GM18520 (cell line): ENCODE measurements around the gene DCAKD.

Source experiments
- ATAC-seq: cut with Tn5 transposase; IDR thresholded peaks from one replicate; pipeline ENCODE4 v1.9.1; 2021; ENCODE audit not compliant: unreplicated experiment

The DCAKD gene

GRCh38 chr17:45031231-45032173 is 19.9 kb downstream of the DCAKD start:
- no peak for ATAC-seq

DNA sequence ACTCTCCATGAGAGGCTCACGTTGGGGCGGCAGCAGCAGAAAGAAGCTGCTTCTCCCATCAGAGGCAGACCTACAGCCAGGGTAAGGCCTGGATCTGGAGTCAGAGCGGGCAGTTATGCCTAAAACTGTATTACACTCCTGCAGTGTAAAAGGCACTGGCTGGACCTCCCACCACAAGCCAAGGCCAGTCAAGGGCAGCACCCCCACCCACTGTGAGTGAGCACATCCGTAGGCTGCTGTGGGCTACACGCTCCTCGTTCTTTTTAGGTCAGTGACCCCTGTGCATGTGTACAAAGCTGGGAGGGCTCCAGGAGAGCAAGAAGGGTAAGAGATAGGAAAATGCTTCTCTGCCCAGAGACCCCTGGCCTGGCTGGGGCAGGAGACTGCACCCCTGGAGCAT is 20.7 kb downstream of the DCAKD start:
- no peak for ATAC-seq

DNA sequence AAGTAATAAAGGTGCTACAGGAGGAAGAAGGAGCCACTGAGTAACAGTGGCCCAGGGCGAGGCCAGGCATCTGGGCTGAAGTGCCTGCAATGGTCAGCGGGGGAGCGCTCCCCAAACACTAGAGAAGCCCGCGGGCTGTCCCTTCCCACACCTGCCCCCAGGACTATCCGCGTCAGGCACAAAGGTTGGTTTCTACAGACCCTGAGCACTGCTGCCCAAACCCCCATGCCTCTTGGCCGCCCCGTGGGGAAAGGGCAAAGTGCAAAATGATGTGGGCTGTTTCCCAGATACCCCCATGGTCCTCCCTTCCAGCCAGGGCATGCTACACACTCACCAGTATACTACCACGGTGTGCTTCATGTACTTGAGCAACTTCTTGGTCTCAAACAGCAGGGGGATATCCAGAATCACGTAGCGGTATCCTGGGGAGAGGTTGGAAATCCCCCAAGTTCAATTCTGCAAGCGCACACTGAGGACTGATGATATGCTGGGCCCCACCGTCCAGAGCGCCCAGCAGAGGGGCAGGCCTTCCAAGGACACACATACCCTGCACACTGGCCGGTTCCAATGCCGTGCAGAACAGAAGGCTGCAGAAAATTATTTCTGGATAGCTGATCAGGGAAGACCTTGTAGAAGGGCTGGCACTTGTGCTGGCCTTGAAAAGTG is 21.5 kb downstream of the DCAKD start:
- no peak for ATAC-seq

DNA sequence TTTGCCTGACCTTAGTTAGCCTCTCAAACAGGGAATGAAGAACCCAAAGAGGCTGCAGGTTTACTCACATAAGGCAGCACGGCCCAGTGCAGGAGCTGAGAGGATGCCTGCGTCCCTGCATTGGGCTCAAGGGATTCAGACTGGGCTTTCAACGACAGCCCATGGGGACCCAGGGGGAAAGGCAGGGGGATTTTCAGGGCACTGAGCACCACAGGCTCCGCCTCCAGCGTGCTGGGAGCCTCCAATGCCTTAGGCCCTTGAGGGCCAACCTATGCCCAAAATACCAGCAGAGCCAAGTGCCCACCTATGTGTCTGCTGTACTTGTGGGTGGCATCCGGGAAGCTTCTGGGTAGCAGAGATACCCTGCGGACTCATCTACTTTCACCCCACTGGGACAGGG is 22.3 kb downstream of the DCAKD start:
- ATAC-seq = no peak

GRCh38 chr17:45022655-45023339 is 28.6 kb downstream of the DCAKD start:
- no peak for ATAC-seq

DNA sequence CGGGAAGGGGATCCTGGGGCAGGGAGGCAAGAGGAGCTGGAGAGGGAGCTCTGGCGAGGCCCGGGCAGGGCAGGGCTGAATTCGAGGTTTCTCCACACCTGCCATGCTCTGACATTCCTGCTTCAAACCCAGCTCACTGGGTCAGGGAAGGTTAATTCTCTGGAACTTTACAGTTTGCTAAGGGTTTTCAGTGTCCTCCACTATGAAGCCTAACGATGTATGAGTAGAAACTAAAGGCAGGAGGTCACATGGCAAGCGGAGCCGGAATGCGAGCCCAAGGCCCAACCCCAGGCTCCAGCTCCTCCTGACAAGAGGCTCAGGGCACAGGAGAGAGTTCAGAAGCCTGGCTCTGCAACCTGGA is 29.2 kb downstream of the DCAKD start:
- no peak for ATAC-seq

DNA sequence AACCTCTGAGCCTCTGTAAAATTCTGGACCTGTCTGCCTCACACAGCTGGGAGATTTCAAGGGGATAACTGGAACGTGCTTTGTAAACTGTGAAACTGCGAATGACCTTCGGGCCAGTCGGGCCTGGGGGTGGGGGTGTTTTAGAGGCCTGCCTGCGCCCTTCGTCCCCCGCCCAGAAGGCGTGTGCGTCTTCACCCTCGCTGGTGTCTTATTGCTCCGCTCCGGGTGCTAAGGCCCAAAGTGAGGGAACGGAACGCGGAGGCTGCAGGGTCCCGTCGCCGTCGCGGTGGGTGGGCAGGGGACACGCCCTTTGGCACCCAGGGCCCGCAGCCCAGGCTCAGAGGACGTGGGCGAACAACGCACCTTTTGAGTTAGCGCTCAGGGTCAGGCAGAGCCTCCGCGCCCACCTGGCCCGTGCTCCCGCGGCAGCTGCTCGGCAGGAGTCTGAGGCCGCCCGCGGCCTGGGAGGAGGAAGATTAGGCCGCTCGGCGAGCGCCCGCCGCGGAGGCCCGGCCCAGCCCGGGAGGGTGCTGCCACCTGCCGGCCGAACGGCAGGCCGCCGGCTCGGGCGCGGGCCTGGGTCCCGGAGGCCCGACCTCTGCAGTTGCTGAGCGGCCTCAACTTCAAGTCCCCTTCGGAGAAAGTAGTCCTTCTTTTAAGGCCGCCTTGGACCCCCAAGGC is 29.7 kb downstream of the DCAKD start:
- no peak for ATAC-seq

DNA sequence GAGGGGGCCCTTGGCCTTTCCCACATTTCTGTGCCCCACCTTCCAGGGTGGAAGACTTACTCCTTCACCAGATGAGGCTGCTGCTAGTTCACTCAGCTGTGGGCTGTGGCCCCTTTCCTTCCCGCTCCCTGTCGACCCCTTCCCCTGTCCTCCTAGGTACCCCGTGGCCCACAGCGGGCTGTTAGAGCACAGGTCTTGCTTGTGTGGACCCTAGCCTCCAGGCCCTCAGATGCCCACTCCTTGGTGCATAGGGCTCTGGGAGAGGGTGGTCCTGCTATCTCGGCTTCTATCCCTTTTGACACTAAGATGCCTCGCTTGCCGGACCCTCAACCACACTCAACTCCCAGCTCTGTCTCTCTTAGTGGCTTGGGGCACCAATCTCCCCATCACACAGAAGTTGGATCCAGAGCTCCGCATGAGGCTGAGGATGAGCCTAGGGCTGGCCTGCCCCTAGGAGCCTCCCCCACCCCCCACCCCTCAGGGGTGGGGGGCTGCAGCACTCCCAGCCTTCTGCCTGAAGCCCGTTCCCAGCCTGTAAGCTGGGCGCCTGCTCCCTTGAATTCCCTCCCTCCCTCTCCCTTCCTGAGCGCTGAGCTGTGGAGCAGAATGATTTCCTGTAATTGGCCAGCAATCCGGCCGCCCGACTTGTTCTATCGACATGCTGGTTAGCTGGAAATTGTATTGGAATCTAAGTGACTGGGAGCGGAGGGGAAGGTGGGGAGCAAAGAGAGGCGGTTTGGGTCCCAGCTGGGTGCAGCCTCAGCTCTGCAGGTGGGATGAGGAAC is 30.9 kb downstream of the DCAKD start:
- ATAC-seq = no peak

DNA sequence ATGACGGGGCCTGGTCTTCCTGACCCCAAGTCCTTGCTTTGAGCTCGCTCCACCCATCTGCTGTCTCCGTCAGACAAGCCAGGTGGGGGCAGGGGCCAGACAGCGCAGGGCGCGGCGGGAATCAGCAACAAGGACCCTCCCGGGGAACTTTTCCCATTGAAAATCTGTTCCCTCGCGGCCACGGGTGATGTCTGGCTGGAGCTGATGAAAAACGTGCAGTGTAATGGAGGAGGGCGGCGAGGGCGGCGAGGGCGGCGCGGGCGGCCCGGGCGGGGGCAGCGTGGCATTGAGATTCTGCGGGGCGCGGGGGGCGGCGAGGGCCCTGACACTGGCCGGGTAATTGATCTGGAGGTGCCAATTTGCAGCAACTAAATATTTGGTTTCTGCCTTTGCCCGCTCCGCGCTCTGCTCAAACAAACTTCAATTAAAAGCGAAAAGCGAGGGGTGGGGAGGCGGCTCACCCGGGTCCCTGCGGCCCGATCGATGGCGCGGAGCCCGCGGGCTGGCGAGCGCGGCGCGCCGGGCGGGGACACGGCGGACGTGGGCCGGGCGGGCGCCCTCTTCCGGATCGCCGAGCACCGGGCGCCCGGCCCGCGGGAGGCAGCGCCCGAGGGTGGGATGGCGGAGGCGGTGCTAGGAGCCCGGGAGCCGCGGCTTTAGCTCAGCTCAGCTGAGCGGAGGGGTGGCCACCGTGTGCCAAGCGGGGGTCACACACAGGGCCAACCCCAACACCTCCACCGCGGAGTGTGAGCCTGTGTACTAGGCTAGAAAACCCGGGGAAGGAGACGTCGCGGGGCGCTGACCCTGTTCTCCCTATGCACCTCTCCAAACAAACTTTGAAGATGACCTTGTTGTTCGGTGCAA is 32.4 kb downstream of the DCAKD start:
- ATAC-seq = no peak

DNA sequence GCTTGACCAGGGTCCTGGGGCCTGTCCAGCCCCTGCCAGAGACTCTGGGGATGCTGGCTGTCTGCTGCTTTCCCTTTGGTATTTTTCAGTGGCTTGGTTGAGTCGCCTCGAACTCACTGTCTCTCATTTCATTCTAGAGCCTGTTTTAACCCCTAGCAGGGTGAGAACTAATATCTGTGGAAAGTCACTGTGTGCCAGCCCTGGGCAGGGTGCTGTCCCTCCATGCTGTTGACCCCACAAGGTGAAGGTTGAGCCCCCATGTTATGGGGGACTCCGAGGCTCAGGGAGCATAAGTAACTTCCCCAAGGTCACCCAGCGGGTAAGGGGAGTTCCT is 33.0 kb downstream of the DCAKD start:
- no peak for ATAC-seq

DNA sequence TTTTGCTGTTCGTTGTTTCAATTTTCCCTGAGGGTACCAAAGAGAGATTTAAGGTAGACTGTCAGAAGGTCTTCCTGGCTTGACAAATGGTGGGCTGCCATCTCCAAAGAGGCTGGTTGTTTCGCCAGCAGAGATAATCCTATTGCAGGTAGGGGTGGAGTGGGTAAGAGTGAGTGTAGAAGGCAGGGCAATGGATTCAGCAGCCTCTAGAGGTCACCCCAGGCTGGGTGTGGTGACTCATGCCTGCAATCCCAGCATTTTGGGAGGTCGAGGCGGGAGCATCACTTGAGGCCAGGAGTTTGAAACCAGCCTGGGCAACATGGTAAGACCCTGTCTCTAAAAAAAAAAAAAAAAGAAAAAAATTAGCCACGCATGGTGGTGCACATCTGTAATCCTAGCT is 34.6 kb downstream of the DCAKD start:
- no peak for ATAC-seq

DNA sequence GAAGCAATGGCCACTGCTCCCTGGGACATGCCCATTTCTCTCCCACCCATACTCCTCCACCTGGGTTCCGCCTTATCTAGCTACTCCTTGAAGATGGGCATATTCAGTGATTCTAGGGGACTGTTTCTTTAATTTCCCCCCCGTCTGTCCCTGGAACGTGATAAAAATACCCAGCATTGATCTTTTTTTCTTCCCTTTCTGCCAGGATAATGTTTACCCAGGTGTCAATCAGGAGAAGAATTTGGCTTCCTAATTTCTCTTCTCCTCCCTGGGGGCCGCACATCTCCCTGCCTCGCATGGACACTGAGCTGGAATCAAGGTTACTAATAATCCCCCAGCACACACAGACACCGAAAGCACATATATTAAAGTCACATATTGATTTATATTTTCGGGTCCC is 35.2 kb downstream of the DCAKD start:
- no peak for ATAC-seq

GRCh38 chr17:45013021-45013997 is 38.1 kb downstream of the DCAKD start:
- no peak for ATAC-seq

DNA sequence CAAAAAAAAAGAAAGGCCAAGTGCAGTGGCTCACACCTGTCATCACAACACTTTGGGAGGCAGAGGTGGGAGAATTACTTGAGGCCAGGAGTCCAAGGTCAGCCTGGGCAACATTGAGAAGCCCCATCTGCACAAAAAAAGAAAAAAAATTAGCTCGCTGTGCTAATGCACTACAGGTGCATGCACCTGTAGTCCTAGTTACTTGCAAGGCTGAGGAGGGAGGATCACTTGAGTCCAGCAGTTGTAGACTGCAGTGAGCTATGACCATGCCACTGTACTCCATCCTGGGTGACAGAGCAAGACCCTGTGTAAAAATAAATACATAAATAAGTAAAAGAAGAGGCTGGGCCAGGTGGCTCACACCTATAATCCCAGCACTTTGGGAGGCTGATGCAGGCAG is 39.7 kb downstream of the DCAKD start:
- ATAC-seq = no peak

DNA sequence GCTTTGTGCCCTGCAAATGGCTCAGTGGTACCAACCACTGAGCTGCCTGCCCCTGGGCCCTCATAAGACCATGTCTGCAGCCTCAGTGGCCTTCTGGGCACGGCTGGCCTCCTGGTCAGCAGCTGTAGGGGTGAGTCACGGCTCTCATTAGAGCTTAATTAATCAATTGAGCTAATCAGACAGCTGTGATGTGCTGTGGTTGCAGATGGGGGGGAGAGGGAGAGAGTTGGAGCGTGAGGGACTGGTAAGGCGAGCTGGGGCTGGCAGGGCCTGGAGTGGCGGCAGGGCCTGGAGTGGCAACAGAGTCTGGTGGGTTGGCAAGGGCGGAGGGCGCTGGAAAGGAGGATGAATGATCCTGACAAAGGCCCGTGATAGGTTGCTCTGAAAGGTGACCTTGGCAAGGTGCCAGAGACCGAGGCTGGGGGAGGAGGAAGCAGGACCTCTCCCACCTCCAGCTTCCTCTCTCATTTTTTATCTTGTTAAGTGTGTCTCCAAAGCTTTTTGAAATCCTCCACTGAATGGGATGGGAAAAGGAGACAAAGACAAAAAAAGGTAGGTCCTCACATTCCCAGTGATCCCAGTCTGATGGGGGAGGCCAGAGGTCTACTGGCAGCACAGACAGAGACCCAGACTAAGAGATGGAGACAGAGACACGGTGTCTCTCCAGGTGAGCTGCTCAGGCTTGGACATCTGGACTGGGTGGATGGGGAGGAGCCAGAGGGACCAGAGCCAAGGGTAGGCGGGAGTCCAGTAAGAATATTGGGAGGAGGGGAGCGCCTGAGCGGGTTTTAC is 41.6 kb downstream of the DCAKD start:
- ATAC-seq = no peak

DNA sequence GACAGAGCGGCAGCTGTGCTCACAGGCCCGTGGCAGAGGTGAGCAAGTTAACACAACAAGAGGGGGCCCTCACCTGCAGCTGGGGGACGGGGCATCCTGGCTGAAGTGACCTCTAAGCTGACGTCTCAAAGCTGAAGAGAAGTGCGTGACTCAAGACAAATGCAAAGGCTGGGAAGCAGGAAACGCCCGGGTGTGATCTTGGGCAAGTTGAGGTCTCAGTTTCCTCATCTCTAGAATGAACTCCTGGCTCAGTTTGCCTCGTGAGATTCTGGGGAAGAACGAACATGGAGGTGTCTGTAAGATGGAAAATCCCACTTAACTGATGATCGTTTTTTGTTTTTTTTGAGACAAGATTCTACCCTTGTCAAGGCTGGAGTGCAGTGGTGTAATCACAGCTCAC is 43.2 kb downstream of the DCAKD start:
- ATAC-seq = no peak

DNA sequence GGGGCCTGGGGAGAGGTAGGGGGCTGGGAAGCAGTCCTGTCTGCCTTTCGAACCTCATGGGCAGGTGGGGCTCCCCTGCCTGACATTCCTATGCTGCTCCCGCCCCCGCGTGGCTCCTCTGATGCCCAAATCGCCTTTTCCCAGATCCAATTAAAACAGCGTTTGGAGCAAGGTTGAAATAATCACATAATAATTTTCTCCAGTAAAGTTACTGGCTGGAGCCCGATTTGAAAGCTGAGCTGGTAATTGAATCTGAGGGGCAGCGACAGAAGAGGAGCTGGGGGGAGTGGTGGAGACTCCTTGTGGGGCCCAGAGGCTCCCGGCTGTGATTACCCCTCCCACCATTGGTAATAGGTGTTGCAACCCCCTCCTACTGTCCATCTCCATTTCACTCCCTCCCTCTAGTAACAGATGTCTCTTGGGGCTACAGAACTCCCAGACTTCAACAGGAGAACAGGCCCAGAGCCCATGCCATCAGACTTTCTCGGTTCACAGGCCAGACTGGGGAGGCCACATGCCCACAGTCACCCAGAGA is 44.4 kb downstream of the DCAKD start:
- ATAC-seq = no peak

DNA sequence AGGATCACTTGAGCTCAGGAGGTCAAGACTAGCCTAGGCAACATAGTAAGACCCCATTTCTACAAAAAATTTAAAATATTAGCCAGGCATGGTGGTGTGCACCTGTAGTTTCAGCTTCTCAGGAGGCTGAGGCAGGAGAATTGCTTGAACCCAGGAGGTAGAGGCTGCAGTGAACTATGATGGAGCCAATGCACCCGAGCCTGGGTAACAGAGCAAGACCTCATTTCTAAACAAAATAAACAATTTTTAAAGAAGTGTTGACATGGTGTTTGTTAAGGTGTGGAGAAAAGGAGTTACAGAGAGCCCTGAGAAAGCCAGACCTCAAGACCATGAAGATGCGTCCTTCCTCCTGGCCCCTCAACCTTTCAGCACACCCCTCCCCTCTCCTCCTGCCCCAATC is 45.7 kb downstream of the DCAKD start:
- ATAC-seq = no peak
